ENCODE data around the gene NEB.

DNA sequence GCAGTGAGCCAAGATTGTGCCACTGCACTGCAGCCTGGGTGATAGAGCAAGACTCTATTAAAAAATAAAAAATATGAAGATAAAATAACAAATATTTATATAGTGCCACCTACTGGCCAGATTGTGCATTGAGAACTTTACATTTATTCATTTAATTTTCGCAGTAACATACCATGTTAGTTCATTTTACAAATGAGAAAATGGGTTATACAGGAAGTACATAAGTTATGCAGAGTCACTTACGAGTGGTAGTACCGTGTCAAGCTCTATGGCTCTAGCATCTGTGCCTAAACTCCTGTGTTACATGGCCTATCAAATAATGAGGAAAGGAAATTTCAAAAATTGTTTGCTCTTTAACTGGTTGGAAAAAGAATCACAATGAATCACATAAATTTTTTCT lies 296.6 kb downstream of the NEB start:
- TF ChIP-seq, protein P1, sequence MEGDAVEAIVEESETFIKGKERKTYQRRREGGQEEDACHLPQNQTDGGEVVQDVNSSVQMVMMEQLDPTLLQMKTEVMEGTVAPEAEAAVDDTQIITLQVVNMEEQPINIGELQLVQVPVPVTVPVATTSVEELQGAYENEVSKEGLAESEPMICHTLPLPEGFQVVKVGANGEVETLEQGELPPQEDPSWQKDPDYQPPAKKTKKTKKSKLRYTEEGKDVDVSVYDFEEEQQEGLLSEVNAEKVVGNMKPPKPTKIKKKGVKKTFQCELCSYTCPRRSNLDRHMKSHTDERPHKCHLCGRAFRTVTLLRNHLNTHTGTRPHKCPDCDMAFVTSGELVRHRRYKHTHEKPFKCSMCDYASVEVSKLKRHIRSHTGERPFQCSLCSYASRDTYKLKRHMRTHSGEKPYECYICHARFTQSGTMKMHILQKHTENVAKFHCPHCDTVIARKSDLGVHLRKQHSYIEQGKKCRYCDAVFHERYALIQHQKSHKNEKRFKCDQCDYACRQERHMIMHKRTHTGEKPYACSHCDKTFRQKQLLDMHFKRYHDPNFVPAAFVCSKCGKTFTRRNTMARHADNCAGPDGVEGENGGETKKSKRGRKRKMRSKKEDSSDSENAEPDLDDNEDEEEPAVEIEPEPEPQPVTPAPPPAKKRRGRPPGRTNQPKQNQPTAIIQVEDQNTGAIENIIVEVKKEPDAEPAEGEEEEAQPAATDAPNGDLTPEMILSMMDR (IDR thresholded peaks at IDR 0.05 in 8 of 11, conservative IDR thresholded peaks at IDR 0.05 in 3 of 11) = peak; percentile 27 to 73 (median 58)
- no peak for TF ChIP-seq POLR2A (IDR thresholded peaks at IDR 0.05)

Measured in spleen (tissue), 7 donors.